Heart right ventricle (tissue), 16 donors: ENCODE results near the gene CDC45. TPM values are rescaled to one million over a fixed set of nuclear protein-coding genes. Genes with fewer than 3 reads are reported as not detected.

ENCODE experiments used
- ATAC-seq, 8 donors: fragments of 200-7000 bp; cut with Tn5 transposase; one replicate each; pipeline ENCODE4 v1.9.1; 2020; ENCODE audit warnings: mild to moderate bottlenecking in 8 of 8, moderate library complexity in 8 of 8, moderate number of reproducible peaks in 1 of 8
- DNase-seq, 2 donors: peaks; one replicate each; pipeline ENCODE4 v3.0.0-alpha.2; 2020
- H3K27ac ChIP-seq, 10 donors: fragments of 200-600 bp; sonication (generic) in 2 of 10; one replicate each; pipeline versions ENCODE4 v1.5.0 to v1.8.0; 2020 to 2022; ENCODE audit warnings: mild to moderate bottlenecking in 3 of 10
- H3K27me3 ChIP-seq, 7 donors: fragments of 200-600 bp; one replicate each; pipeline ENCODE4 v1.8.0; 2021 to 2022; ENCODE audit warnings: mild to moderate bottlenecking in 2 of 7
- H3K36me3 ChIP-seq, 9 donors: fragments of 200-600 bp; sonication (generic) in 1 of 9; one replicate each; pipeline versions ENCODE4 v1.5.0 to v1.8.0; 2020 to 2022; ENCODE audit warnings: mild to moderate bottlenecking in 2 of 9
- H3K4me1 ChIP-seq, 9 donors: fragments of 200-600 bp; sonication (generic) in 1 of 9; one replicate each; pipeline versions ENCODE4 v1.5.0 to v1.8.0; 2020 to 2022; ENCODE audit warnings: mild to moderate bottlenecking in 4 of 9
- H3K4me3 ChIP-seq, 10 donors: fragments of 200-600 bp; sonication (generic) in 2 of 10; one replicate each; pipeline versions ENCODE4 v1.5.0 to v1.8.0; 2020 to 2022; ENCODE audit warnings: mild to moderate bottlenecking in 7 of 10, moderate library complexity in 2 of 10
- H3K9me3 ChIP-seq, 11 donors: fragments of 200-600 bp in 10 of 11; sonication (generic) in 2 of 11; one replicate each; pipeline versions ENCODE4 v1.5.0 to v1.8.0; 2013 to 2022; ENCODE audit warnings: mild to moderate bottlenecking in 2 of 11, control low read depth in 1 of 11, moderate library complexity in 1 of 11
- CTCF ChIP-seq, 9 donors: fragments of 200-600 bp; sonication (generic) in 2 of 9; IDR thresholded peaks; one replicate each; pipeline versions ENCODE4 v1.5.0 to v1.8.0; 2021 to 2022; ENCODE audit warnings: antibody characterized with exemption in 9 of 9, mild to moderate bottlenecking in 5 of 9, moderate library complexity in 1 of 9
- WGBS, 2 donors: extraction: QIAGEN DNeasy Blood & Tissue Kit; methylation state at CpG; one replicate each; pipeline ENCODE4 v1.1.7; 2013; ENCODE audit warnings: inconsistent platforms in 1 of 2; 5-methylcytosine and 5-hydroxymethylcytosine counted together
- intact Hi-C, 10 donors: fragments of 100-400 bp; cut with DNase I; formaldehyde crosslinking; loops; one replicate each; pipeline versions ENCODE4 v1.11.1 to v1.14.2; 2022
- polyA plus RNA-seq, 2 donors: library from polyadenylated mRNA; stranded (reverse); fragments of 200-250 nt; gene quantifications; one replicate each; pipeline ENCODE4 v1.2.3, GENCODE V29; 2013
- total RNA-seq, 10 donors: library from RNA; stranded (reverse); fragmentation: NEBNext Ultra II Directional in 3 of 10; extraction: Animal tissue kit (Norgen Biotek cat#: 25700) in 3 of 10; gene quantifications; one replicate each; pipeline versions ENCODE4 v1.2.1 to v1.2.4, GENCODE V29; 2021 to 2023
- donor health status: Arrhythmogenic right ventricular cardiomyopathy.
- donor health status: ischemic (EF 13 %, LVEDD 7.1; RV severe dilation, severe dysfunction).
- donor health status: healthy with polysubstance abuse.
- donor health status: DM: no; HTN: yes; CAD: no.
- donor health status: DM: no; HTN: no; CAD: no.
- donor health status: ischemic (EF 25% LVEDD 6.9; RV normal size, moderate dysfunction).
- donor health status: ischemic (EF 25% LVEDD 5.7; RV mildly dilated, moderate dysfunction).
- donor health status: healthy.
- donor health status: DM: yes; HTN: yes; CAD: no.
- donor health status: Ischemic cardiomyopathy.
- donor health status: ischemic (EF 35%, LVEDD 5.7; RV mildly dilated, moderate dysfunction).
- donor health status: nonischemic (EF 11% LVEDD 7.7; RV severe dilation, severe dysfunction).
- donor health status: DM: yes; HTN: yes; CAD: no.
- donor health status: PGD.
- donor health status: ischemic (EF 29% LVEDD 5.4; RV normal size, mild dysfunction).
- donor health status: nonischemic (EF 23%, LVEDD 6.1; RV moderate dilation, normal function).

CDC45 gene
- total and polyA plus RNA-seq, 12 donors: 0.15 to 3.4 (median 0.57) TPM; not detected in 4

GRCh38 chr22:19548964-19549363, 69.2 kb downstream of the CDC45 start:
- Histone ChIP-seq H3K4me1 (peaks cover 0 to 4% (median 0%) of the 10 kb centered on the region in 9 donors), H3K27me3 (peaks cover 0 to 3% (median 0%) of the 10 kb centered on the region in 7 donors), H3K36me3 (no peaks in the 10 kb centered on the region), H3K9me3 (peaks cover 0 to 15% (median 0%) of the 10 kb centered on the region in 11 donors), H3K4me3 (no peak overlapping the region), H3K27ac (no peak overlapping the region)
- WGBS, 2 donors: 87 to 92% methylated on average over 2 of the region's 2 CpGs
- DNase-seq: no peak
- no peak for TF ChIP-seq CTCF (IDR thresholded peaks at IDR 0.05)
- intact Hi-C loops: no loop called here
- no peak for ATAC-seq

- ATAC-seq (no peak), DNase-seq (no peak)
- WGBS, 2 donors: 83 to 86% methylated on average over 7 of the region's 7 CpGs
- no peaks in the 10 kb centered on the region for H3K36me3 ChIP-seq
- no peak overlapping the region for H3K27ac ChIP-seq
- H3K4me1 ChIP-seq: no peaks in the 10 kb centered on the region
- H3K4me3 ChIP-seq: no peak overlapping the region
- intact Hi-C loops: no loop called here
- peaks cover 0 to 3% (median 0%) of the 10 kb centered on the region in 7 donors for H3K27me3 ChIP-seq
- no peak for TF ChIP-seq CTCF (IDR thresholded peaks at IDR 0.05)
- H3K9me3 ChIP-seq: peaks cover 0 to 15% (median 0%) of the 10 kb centered on the region in 11 donors
Observed at GRCh38 chr22:19549428-19549827, 69.7 kb downstream of the CDC45 start.

GRCh38 chr22:19550382-19550781, 70.7 kb downstream of the CDC45 start:
- Histone ChIP-seq H3K4me1 (no peaks in the 10 kb centered on the region), H3K36me3 (no peaks in the 10 kb centered on the region), H3K27me3 (peaks cover 0 to 3% (median 0%) of the 10 kb centered on the region in 7 donors), H3K27ac (no peak overlapping the region), H3K9me3 (peaks cover 0 to 15% (median 0%) of the 10 kb centered on the region in 11 donors), H3K4me3 (no peak overlapping the region)
- no peak for ATAC-seq
- intact Hi-C loops: no loop called here
- 82 to 85% methylated on average over 7 of the region's 7 CpGs for WGBS, 2 donors
- no peak for TF ChIP-seq CTCF (IDR thresholded peaks at IDR 0.05)
- no peak for DNase-seq

GRCh38 chr22:19553201-19553600, 73.5 kb downstream of the CDC45 start:
- Histone ChIP-seq H3K27ac (no peak overlapping the region), H3K4me1 (no peaks in the 10 kb centered on the region), H3K36me3 (no peaks in the 10 kb centered on the region), H3K4me3 (no peak overlapping the region), H3K27me3 (no peaks in the 10 kb centered on the region), H3K9me3 (peaks cover 0 to 15% (median 0%) of the 10 kb centered on the region in 11 donors)
- WGBS, 2 donors: 89 to 93% methylated on average over 2 of the region's 2 CpGs
- no peak for TF ChIP-seq CTCF (IDR thresholded peaks at IDR 0.05)
- no peak for ATAC-seq
- intact Hi-C loops: no loop called here
- no peak for DNase-seq
